Endothelial cell of umbilical vein (primary cell): Measurements from ENCODE around the gene TNFAIP6. TPM values are rescaled to one million over a fixed set of nuclear protein-coding genes. Genes with fewer than 3 reads are reported as not detected.

Source experiments
- BruUV-seq: library from RNA; stranded (reverse); fragments of 400-500 nt; replicated peaks from 2 replicates; lab custom pipeline; 2021; lab: Mats Ljungman, UMichigan
- CTCF ChIA-PET: fragments of 300-600, 350-600 bp; sonication (Branson Sonifier 250); formaldehyde crosslinking; loops from one replicate; lab custom pipeline; 2021; ENCODE audit warnings: antibody characterized with exemption, inconsistent platforms; lab: Charles Lee
- POLR2A ChIA-PET: fragments of 300-600, 350-600 bp; sonication (Branson Sonifier 250); formaldehyde crosslinking; loops from one replicate; lab custom pipeline; 2021; ENCODE audit warnings: antibody characterized with exemption, inconsistent platforms; lab: Charles Lee
- DNase-seq: peaks from one replicate; pipeline ENCODE4 v3.0.0-alpha.2; 2011; ENCODE audit warnings: low read depth, low spot score
- FAIRE-seq: peaks from 2 replicates; lab custom pipeline; 2011; peaks lifted over from hg19 to GRCh38; lab: Jason Lieb, UNC
- H2AFZ ChIP-seq: 2 replicates; pipeline ENCODE4 v1.6.0; 2012; ENCODE audit warnings: low read depth, low read length, control low read depth, inconsistent platforms
- H3K27ac ChIP-seq: 2 replicates; pipeline ENCODE4 v1.5.1; 2011; ENCODE audit warnings: low read depth, mild to moderate bottlenecking, control low read depth, low read length, moderate library complexity; ENCODE audit not compliant: insufficient read depth
- H3K27me3 ChIP-seq, 2 experiments: 2 replicates each; pipeline versions ENCODE4 v1.6.0 to v1.6.1; 2011; ENCODE audit warnings: low read length in 2 of 2, mixed read lengths in 1 of 2; ENCODE audit not compliant: control insufficient read depth in 2 of 2, insufficient read depth in 2 of 2
- H3K36me3 ChIP-seq, 2 experiments: 2 replicates in 1 of 2; 3 replicates in 1 of 2; pipeline ENCODE4 v1.5.1; 2011; ENCODE audit warnings: low read length in 2 of 2, mild to moderate bottlenecking in 1 of 2, moderate library complexity in 1 of 2; ENCODE audit not compliant: control insufficient read depth in 2 of 2, insufficient read depth in 2 of 2; ENCODE audit errors: extremely low read depth in 1 of 2
- H3K4me1 ChIP-seq: 3 replicates; pipeline ENCODE4 v1.5.1; 2011; ENCODE audit warnings: mild to moderate bottlenecking, low read length; ENCODE audit not compliant: control insufficient read depth, insufficient read depth; ENCODE audit errors: extremely low read depth
- H3K4me2 ChIP-seq: 2 replicates; pipeline ENCODE4 v1.6.1; 2011; ENCODE audit warnings: low read length, control low read depth, mixed read lengths; ENCODE audit not compliant: insufficient read depth
- H3K4me3 ChIP-seq, 3 experiments: fragments of 200-600 bp in 1 of 3; sonication (generic), shearing (Covaris generic) in 1 of 3; replicated peaks in 1 of 3; 2 replicates each; pipeline ENCODE4 v1.5.1; 2011 to 2016; ENCODE audit warnings: control low read depth in 3 of 3, low read length in 3 of 3, mild to moderate bottlenecking in 2 of 3, inconsistent platforms in 1 of 3, low read depth in 1 of 3, moderate library complexity in 1 of 3; ENCODE audit not compliant: insufficient read depth in 1 of 3
- H3K79me2 ChIP-seq: 2 replicates; pipeline ENCODE4 v1.6.0; 2012; ENCODE audit warnings: low read length, inconsistent platforms; ENCODE audit not compliant: control insufficient read depth, insufficient read depth
- H3K9ac ChIP-seq: replicated peaks from 2 replicates; pipeline ENCODE3; 2011; ENCODE audit warnings: low read length, control low read depth; ENCODE audit not compliant: insufficient read depth; ENCODE audit errors: extremely low read depth
- H3K9me1 ChIP-seq: replicated peaks from 3 replicates; pipeline ENCODE4 v1.6.0; 2011; ENCODE audit warnings: mild to moderate bottlenecking, low read length; ENCODE audit not compliant: control insufficient read depth, insufficient read depth; ENCODE audit errors: extremely low read depth
- H3K9me3 ChIP-seq: replicated peaks from 2 replicates; pipeline ENCODE4 v1.5.1; 2012; ENCODE audit warnings: low read length, inconsistent platforms; ENCODE audit not compliant: control insufficient read depth, insufficient read depth
- H4K20me1 ChIP-seq: replicated peaks from 2 replicates; pipeline ENCODE3; 2011; ENCODE audit warnings: mild to moderate bottlenecking, low read length; ENCODE audit not compliant: control insufficient read depth, insufficient read depth; ENCODE audit errors: extremely low read depth
- CTCF ChIP-seq, 2 donors: IDR thresholded peaks; 1 replicate in 1 of 2; 2 replicates in 1 of 2; pipeline ENCODE4 v1.5.1; 2011; ENCODE audit warnings: low read length in 2 of 2, mild to moderate bottlenecking in 2 of 2, moderate library complexity in 2 of 2, control low read depth in 1 of 2, inconsistent platforms in 1 of 2, low read depth in 1 of 2; ENCODE audit not compliant: insufficient read depth in 1 of 2; ENCODE audit errors: extremely low read depth in 1 of 2
- EZH2 ChIP-seq: IDR thresholded peaks from 2 replicates; pipeline ENCODE4 v1.6.1; 2012; ENCODE audit warnings: borderline replicate concordance, low read depth, mild to moderate bottlenecking, moderate library complexity, low read length, inconsistent platforms; ENCODE audit not compliant: severe bottlenecking
- FOS ChIP-seq: IDR thresholded peaks from 2 replicates; pipeline ENCODE4 v1.6.1; 2011; ENCODE audit warnings: mild to moderate bottlenecking, low read length, moderate library complexity, borderline replicate concordance; ENCODE audit not compliant: insufficient read depth
- GATA2 ChIP-seq: IDR thresholded peaks from 2 replicates; pipeline ENCODE4 v1.7.0; 2011; ENCODE audit warnings: low read depth, mild to moderate bottlenecking, moderate library complexity, mixed read lengths, low read length; ENCODE audit not compliant: insufficient read length, insufficient read depth
- JUN ChIP-seq: IDR thresholded peaks from 2 replicates; pipeline ENCODE4 v1.6.1; 2011; ENCODE audit warnings: borderline replicate concordance, low read depth; ENCODE audit not compliant: insufficient read length, insufficient read depth
- MAX ChIP-seq: IDR thresholded peaks from 2 replicates; pipeline ENCODE4 v1.6.1; 2011; ENCODE audit not compliant: insufficient read depth, insufficient read length
- MYC ChIP-seq: IDR thresholded peaks from one replicate; pipeline ENCODE4 v1.6.1; 2011; ENCODE audit warnings: mild to moderate bottlenecking, low read depth, low read length
- POLR2A ChIP-seq: IDR thresholded peaks from 2 replicates; pipeline ENCODE4 v1.6.1; 2012; ENCODE audit warnings: low read depth, mild to moderate bottlenecking, control low read depth, low read length
- POLR2AphosphoS5 ChIP-seq: IDR thresholded peaks from 2 replicates; pipeline ENCODE4 v1.6.1; 2012; ENCODE audit warnings: low read depth, mild to moderate bottlenecking, control low read depth, low read length, moderate library complexity; ENCODE audit not compliant: insufficient read depth
- dilution Hi-C: fragments of 300-500 bp; cut with MboI; formaldehyde crosslinking; loops from one replicate; pipeline ENCODE4 v1.15.0; 2019; ENCODE audit warnings: low sequenced_read_pairs; ENCODE audit not compliant: extremely low pct_ligation_motif_present
- intact Hi-C: fragments of 100-400 bp; cut with micrococcal nuclease; formaldehyde crosslinking; loops from one replicate; pipeline ENCODE4 v1.10.0; 2022
- polyA plus RNA-seq, 4 experiments: library from polyadenylated mRNA; depleted of rRNA in 3 of 4; stranded (reverse) in 3 of 4; unstranded in 1 of 4; fragments of >200 nt; gene quantifications; 2 replicates each; pipeline versions ENCODE4 v1.2.1 to v1.2.3, GENCODE V29; 2011 to 2012; ENCODE audit warnings: missing spikeins in 1 of 4
- total RNA-seq: library from RNA; stranded (reverse); gene quantifications from 2 replicates; pipeline ENCODE4 v1.2.3, GENCODE V29; 2021

TNFAIP6 gene
- total and polyA plus RNA-seq, 2 donors (not counting 3 experiments of a cell fraction or from before 2014, with no cell fraction given), result not detected

- POLR2A ChIA-PET, result no interaction called here
- no peaks in the 10 kb centered on the region for H4K20me1 ChIP-seq
- no peak overlapping the region for H3K4me3 ChIP-seq
- no peaks in the 10 kb centered on the region for H3K4me1 ChIP-seq
- FAIRE-seq (no peak), DNase-seq (no peak)
- H3K36me3 ChIP-seq, result no peaks in the 10 kb centered on the region
- TF ChIP-seq GATA2 (no peak), MAX (no peak), EZH2 (no peak)
- H3K79me2 ChIP-seq, result no peaks in the 10 kb centered on the region
- no peak overlapping the region for H3K4me2 ChIP-seq
- CTCF ChIA-PET, result interaction anchor here (1.2 kb wide), 1 partner anchor 15 kb away, joined by 3 read pairs; no protein-coding TSS in a partner anchor
- H3K9me3 ChIP-seq, result no peaks in the 10 kb centered on the region
- BruUV-seq, result no TSS peak
- no peaks in the 10 kb centered on the region for H3K9me1 ChIP-seq
- no peak overlapping the region for H2AFZ ChIP-seq
- H3K9ac ChIP-seq, result no peak overlapping the region
- intact Hi-C loops, result no loop called here
- H3K27me3 ChIP-seq, result no peaks in the 10 kb centered on the region
- dilution Hi-C loops, result no loop called here
- H3K27ac ChIP-seq, result no peak overlapping the region
Observed at GRCh38 chr2:151403914-151404313, 46.5 kb downstream of the TNFAIP6 start.

GRCh38 chr2:151405376-151405775 lies 48.0 kb downstream of the TNFAIP6 start:
- Histone ChIP-seq H3K27ac (no peak overlapping the region), H3K4me2 (no peak overlapping the region), H3K36me3 (no peaks in the 10 kb centered on the region), H2AFZ (no peak overlapping the region), H3K27me3 (no peaks in the 10 kb centered on the region), H4K20me1 (no peaks in the 10 kb centered on the region), H3K9me3 (no peaks in the 10 kb centered on the region), H3K79me2 (peaks cover 6% of the 10 kb centered on the region), H3K9me1 (no peaks in the 10 kb centered on the region), H3K4me3 (no peak overlapping the region), H3K4me1 (no peaks in the 10 kb centered on the region), H3K9ac (no peak overlapping the region)
- POLR2A ChIA-PET, result no interaction called here
- CTCF ChIA-PET, result interaction anchor here (1.1 to 1.3 kb wide), 2 partner anchors 9 to 107 kb away, joined by 3 to 4 read pairs; no protein-coding TSS in a partner anchor
- no peak for FAIRE-seq
- no peak for DNase-seq
- TF ChIP-seq FOS, result no peak
- TF ChIP-seq GATA2, result no peak
- no peak for TF ChIP-seq POLR2AphosphoS5
- no peak for TF ChIP-seq MAX
- TF ChIP-seq EZH2, result no peak
- TF ChIP-seq JUN, result no peak
- no peak for TF ChIP-seq MYC
- no peak for TF ChIP-seq POLR2A
- TF ChIP-seq CTCF (IDR thresholded peaks at IDR 0.05; ENCODE audit: extremely low read depth in 1 of 2, insufficient read depth in 1 of 2, low read depth in 1 of 2, low read length in 2 of 2), result no peak
- dilution Hi-C loops, result no loop called here
- BruUV-seq, result no TSS peak
- intact Hi-C loops, result loop anchor here (5.0 kb wide), 1 partner anchor 53 kb away; no protein-coding TSS in a partner anchor
